ENCODE results near the gene SLC6A7.
A peak's percentile ranks its signal among the peaks of the same experiment; 100 is the strongest.
"Not testable (repeated sequence)": the region's sequence is repeated elsewhere in the genome, so short reads cannot be mapped to it uniquely, and the experiment has no call there.

The SLC6A7 gene

DNA sequence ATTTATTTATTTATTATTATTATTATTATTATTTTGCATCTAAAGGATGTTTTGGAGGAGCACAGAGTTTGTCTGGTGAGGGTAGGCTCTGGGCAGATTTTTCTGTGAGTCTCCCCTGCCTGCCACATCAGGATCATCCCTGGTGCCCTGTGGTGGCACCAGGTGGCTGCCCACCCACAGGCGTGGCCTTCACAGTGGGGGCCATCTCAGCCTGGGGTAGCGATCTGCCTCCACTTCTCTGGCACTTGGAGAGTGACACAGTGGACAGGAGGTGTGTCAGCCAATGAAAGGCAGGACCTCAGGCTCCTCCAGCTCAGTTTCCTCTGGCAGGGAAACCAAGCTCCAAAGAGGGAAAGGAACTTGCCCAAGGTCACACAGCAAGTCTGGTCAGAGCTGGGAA is 30.0 kb downstream of the SLC6A7 start:
- no peak for DNase-seq

DNA sequence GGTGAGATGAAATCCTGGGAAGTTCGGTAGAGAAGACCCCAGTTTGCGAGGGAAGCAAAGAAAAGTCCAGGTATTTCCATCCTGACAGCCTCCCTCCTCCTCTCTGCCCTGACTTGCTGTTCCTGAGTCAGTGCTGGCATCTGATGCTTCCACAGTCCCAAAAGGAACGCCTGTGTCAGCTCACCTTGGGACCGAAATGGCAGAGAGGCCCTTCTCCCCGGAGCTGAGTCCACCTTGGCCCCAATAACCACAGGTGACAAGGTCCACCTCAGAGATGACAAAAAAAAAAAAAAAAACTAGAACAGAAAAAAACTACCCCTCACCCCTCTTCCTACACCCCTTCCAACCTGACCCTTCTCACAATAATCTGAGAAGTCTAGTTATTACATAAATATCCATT is 31.6 kb downstream of the SLC6A7 start:
- DNase-seq: no peak

GRCh38 chr5:150222906-150223305 is 33.0 kb downstream of the SLC6A7 start:
- DNase-seq: no peak

DNA sequence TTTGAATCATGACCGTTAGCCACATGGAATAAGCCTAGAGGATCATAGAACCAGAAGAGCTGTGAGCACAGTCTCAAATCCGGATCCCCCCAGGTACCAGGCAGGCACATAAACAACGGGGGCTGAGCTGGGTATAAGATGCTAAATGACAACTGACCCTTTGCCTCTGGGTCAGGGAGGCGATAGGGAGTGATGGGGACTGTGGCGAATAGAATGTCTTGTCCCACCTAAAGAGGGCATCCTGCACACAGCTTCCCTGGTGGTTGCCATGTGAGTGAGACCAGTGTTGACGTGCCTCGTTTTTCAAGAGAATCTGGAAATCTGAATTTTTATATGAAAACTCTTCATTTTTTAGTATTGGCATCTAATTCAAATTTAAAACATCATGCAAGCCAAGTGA is 33.6 kb downstream of the SLC6A7 start:
- DNase-seq: no peak

- no peak for DNase-seq
Observed at GRCh38 chr5:150224483-150225027, 34.7 kb downstream of the SLC6A7 start.

DNA sequence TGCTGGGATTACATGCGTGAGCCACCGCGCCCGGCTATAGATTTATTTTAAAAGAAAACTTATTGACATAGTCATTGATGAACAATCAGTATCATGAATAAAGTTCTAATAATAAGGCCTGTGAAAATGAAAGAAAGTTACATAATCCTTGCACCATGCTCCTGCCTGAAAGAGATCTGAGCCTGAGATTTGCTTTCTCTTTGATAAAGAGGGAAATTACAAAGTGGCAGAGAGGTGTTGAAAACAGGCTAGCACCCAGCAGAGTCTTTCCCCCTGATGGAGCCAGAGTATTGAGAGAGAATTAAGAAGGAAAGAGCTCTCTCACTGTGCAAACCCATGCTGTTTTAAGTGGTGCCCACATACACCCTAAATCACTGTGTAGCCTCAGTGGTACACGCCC is 37.2 kb downstream of the SLC6A7 start:
- no peak for DNase-seq

GRCh38 chr5:150227606-150228273 is 37.9 kb downstream of the SLC6A7 start:
- no peak for DNase-seq

GRCh38 chr5:150229571-150229970 is 39.7 kb downstream of the SLC6A7 start:
- no peak for DNase-seq

DNA sequence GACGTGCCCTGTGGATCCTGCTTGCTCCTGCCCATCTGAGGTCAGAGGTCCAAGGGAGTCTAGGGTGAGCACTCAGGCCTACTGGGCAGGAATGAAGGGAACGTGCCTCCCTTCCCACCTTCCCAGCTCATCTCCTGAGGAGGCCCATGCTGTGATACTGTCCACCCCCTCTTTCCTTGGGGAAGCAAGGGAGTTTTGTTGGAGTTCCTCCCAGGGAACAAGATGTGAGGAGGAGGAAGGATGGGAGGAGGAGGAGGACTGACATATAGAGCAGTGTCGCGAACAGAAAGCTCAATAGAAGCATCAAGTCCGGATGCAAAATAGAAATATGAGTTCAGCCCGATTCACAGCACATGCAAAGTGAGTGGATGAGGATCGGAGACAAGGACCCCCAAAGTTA is 41.0 kb downstream of the SLC6A7 start:
- no peak for DNase-seq

DNA sequence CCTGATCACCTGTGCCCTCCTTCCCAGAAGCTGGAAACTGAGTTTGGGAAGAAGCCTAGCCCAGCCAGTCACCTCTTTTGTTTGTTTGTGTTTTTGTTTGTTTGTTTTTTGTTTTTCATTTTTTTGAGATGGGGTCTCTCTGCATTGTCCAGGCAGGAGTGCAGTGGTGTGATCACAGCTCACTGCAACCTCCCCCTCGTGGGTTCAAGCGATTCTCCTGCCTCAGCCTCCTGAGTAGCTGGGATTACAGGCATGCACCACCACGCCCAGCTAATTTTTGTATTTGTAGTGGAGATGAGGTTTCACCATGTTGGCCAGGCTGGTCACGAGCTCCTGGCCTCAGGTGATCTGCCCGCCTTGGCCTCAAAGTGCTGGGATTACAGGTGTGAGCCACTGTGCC is 43.8 kb downstream of the SLC6A7 start:
- not testable (repeated sequence) for DNase-seq

- DNase-seq: no peak
Observed at GRCh38 chr5:150234576-150235499, 45.0 kb downstream of the SLC6A7 start.

DNA sequence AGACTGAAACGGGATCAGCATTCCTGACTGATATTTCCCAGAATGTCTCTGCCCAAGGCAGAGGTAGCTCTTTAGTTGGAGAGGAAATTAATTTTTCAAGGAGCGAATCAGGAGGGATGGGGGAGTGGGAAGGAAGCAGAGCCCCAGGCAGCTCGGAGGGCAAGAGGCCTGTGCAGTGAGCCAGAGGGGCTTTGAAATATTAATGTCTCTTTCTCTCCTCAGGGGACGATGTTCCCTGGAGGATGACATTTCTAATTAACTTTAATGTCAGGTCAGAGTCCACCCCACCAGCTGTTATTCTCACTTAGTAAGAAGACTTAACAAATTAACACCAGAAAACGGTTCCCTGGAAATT is 45.6 kb downstream of the SLC6A7 start:
- DNase-seq: no peak

GRCh38 chr5:150236313-150236712 is 46.5 kb downstream of the SLC6A7 start:
- DNase-seq: no peak

DNA sequence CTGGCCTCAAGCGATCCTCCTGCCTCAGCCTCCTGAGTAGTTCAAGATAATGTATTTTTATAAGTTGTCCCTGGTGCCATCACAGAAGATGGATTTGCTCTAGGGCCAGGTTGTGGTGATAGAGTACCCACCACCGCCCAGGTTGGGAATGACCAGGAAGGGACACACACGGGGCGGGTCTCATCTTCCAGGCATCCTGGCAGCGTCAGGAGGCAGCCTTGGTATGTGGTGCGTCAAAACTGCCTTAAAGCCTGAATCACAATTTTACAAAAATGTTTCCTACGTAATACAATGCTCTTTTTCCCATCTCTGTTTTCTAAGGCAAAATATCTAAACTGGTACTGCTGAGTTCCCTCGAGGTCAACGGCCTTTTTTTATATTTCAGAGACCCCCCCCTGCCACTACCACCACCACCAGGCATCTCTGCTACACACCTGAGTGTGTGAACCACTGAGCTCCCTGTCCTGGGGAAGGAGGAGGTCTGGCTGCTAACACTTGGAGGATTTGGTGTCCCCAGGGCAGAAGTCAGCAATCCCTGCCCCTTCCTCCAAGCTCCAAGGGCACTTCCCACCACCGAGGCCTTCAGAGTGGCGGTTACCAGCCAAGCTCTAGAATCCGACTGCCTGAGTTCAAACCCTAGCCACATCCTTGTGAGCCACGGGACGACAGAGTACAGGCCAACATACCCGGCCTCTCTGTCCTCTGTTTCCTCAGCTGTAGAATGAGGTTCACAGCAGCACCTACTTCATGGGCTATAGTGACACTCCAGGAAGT is 47.3 kb downstream of the SLC6A7 start:
- no peak for DNase-seq

DNA sequence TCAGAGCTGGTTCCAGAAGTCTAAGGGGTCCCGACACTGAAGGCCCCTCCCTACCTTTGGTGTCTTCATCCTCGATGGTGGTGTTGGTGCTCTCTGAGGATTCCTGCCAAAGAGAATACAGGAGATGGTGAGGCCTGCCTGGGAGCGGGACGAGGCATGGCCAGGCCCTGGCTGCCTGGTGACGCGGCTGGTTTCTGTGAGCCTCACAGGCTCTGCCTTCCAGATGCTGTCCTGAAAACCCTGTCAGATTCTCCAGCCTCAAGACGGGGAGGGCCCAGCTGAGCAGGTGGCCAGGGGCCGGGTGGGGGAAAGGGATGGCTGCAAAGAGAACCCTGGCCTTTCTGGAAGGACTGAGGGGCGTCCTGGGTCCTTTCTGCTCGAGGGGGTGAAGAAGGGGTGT is 48.8 kb downstream of the SLC6A7 start:
- no peak for DNase-seq

DNA sequence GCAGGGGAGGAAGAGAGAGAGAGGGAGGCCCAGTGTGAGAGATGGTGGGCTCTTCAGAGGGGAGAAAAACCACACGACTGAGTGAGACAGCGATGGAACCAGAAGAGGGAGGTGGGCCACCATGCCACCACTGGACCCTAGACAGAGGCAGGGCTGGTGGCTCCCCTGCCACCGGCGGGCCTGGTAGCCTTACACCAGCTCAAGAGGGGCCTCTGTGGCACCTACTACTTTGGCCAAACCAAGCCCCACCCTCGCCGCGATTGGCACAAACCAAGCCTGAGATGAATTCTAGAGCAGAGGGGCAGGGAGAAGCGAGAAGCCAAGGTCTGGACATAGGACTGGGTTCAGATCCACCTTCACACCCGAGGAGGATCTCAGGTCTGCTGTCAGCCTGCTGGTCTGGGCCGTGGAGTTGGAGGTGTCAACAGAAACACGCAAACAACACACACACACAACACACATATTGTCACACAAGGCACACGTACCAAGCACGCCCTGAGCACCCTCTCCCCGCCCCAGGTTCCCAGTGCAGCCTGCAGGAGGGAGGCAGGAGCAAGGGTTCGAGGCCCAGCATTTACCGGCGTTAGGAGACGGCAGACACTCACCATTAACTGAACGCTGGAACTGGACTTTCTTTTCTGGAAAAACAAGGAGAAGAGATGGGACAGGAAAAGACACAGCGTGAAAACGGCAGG is 49.4 kb downstream of the SLC6A7 start:
- DNase-seq: no peak

DNA sequence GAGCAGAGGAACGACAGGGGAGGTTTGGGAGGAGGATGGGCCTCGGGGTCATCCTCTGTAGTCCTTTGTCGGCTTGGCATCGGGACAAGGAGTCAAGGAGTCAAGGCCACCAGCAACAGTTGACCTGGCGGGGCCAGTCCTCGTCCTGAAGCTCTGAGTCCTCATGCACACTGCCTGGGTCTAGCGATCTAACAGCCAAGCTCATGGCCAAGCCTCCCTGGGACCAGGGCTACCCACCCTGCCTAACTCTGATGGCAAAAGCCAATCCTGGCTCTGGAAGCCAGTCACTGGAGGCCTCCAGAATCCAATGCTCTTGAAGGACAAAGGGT is 49.9 kb downstream of the SLC6A7 start:
- DNase-seq: no peak

DNA sequence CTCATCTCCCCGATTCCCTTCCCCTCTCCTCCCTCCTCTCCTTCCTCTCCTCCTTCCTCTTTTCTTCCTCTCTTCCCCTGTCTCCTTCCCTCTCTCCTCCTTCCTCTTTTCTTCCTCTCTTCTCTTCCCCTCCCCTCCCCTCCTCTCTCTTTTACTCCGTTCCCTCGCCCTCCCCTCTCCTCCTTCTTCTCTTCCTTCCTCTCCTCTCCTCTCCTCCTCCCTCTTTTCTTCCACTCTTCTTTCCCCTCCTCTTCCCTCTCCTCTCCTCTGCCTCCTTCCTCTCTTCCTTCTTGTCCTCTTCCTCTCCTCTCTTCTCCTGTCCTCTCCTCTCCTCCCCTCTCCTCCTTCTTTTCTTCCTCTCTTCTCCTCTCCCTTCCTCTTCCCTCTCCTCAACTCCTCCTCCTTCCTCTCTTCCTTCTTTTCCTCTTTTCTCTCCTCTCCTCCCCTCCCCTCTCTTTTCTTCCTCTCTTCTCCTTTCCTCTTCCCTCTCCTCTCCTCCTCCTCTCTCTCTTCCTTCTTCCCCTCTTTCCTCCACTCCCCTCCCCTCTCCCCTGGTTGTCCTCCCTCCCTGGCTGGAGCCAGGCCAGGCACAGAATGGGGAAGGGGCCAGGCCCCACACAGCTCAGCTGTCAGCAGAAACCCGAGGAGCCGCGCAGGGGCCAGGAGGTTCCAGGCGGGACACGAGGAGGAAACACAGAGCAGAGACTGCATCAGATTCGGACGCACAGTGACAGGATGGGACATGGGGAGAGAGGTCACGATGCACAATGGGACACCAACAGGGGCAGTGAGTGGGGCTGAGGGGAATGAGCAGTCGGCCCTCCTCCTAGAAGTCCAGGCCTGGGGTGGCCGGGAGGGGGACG is 51.7 kb downstream of the SLC6A7 start:
- DNase-seq: peak; percentile 59

GRCh38 chr5:150242251-150242894 is 52.5 kb downstream of the SLC6A7 start:
- no peak for DNase-seq

DNA sequence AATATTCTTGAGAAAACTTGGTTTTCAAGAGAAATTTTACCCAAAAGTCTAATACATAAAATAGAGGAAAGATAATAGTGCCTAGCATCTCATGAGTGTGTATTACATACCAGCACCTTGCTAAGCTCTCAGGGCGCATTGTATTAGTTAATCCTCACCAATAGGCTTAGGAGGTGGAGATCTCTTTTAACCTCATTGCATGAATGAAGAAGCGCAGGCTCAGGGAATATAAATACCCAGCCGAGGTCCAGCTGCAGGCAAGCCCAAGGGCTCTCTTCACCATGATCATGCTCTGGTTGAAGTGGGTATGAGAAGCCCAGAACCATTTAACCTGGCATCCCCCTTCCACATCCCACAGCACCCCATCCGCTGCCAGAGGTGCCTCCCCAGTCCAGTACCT is 53.7 kb downstream of the SLC6A7 start:
- DNase-seq: no peak

DNA sequence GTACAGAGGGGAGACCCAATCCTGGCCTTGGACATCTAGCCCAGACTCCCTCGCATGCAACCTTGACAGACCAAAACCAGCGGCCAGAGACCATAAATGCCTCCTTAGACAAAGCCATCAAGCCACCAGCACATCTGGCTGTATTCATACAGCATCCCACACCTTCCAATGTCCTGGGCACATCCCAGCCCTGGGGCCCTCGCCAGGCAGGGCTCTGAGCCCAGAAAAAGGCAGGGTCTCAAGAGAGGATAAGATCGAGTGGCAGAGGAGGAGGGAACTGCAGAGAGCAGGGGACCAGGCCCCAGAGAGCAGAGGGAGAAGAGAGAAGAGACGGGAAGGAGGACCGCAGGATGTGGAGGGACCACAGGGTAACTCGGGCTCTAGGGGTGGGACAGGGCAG is 54.3 kb downstream of the SLC6A7 start:
- DNase-seq: no peak

Measured in right forelimb (tissue), 1 donor.